B cell (primary cell): ENCODE data around the gene GMCL2. TPM values are rescaled to one million over a fixed set of nuclear protein-coding genes. Genes with fewer than 3 reads are reported as not detected.

Source experiments
- ATAC-seq: fragments of 200-7000 bp; cut with Tn5 transposase; one replicate; pipeline ENCODE4 v1.10.0; 2021; ENCODE audit warnings: low read depth, mild to moderate bottlenecking, moderate number of reproducible peaks, moderate library complexity
- CTCF ChIA-PET: fragments of 350-600 bp; sonication (Branson Sonifier 250); formaldehyde crosslinking; loops from one replicate; lab custom pipeline; 2021; ENCODE audit warnings: antibody characterized with exemption, inconsistent platforms; lab: Charles Lee
- POLR2A ChIA-PET: fragments of 350-600 bp; sonication (Branson Sonifier 250); formaldehyde crosslinking; loops from one replicate; lab custom pipeline; 2021; ENCODE audit warnings: antibody characterized with exemption; lab: Charles Lee
- DNase-seq: peaks from one replicate; pipeline ENCODE4 v3.0.0; 2013
- H2AFZ ChIP-seq: 2 replicates; pipeline ENCODE4 v1.6.1; 2012; ENCODE audit warnings: mild to moderate bottlenecking, low read depth, low read length; ENCODE audit not compliant: insufficient read depth, poor library complexity, severe bottlenecking
- H3K27ac ChIP-seq, 2 donors: 1 replicate in 1 of 2; 2 replicates in 1 of 2; pipeline ENCODE4 v1.5.1; 2012 to 2013; ENCODE audit warnings: low read length in 2 of 2, mild to moderate bottlenecking in 2 of 2, moderate library complexity in 1 of 2
- H3K27me3 ChIP-seq, 4 experiments: fragments of 200-600 bp in 1 of 4; sonication (generic) in 1 of 4; replicated peaks in 1 of 4; 1 replicate in 2 of 4; 2 replicates in 2 of 4; pipeline versions ENCODE4 v1.6.1 to v1.7.0; 2013 to 2016; ENCODE audit warnings: low read length in 3 of 4, mild to moderate bottlenecking in 2 of 4, mixed read lengths in 1 of 4, moderate library complexity in 1 of 4; ENCODE audit not compliant: insufficient read depth in 4 of 4, control insufficient read depth in 3 of 4; ENCODE audit errors: control extremely low read depth in 1 of 4
- H3K36me3 ChIP-seq, 2 experiments: replicated peaks in 1 of 2; 1 replicate in 1 of 2; 2 replicates in 1 of 2; pipeline versions ENCODE4 v1.6.1 to v1.7.1; 2013; ENCODE audit warnings: low read length in 1 of 2; ENCODE audit not compliant: insufficient read depth in 2 of 2, control insufficient read depth in 1 of 2; ENCODE audit errors: control extremely low read depth in 1 of 2, extremely low read depth in 1 of 2
- H3K4me1 ChIP-seq, 2 donors: fragments of 200-600 bp in 1 of 2; sonication (generic) in 1 of 2; 1 replicate in 1 of 2; 2 replicates in 1 of 2; pipeline versions ENCODE4 v1.5.1 to v1.6.1; 2013 to 2017; ENCODE audit warnings: low read length in 2 of 2; ENCODE audit not compliant: control insufficient read depth in 2 of 2, insufficient read depth in 2 of 2
- H3K4me2 ChIP-seq: replicated peaks from 2 replicates; pipeline ENCODE3; 2012; ENCODE audit warnings: mild to moderate bottlenecking, low read depth, low read length; ENCODE audit not compliant: poor library complexity, severe bottlenecking
- H3K4me3 ChIP-seq, 5 experiments: fragments of 200-600 bp in 1 of 5; sonication (generic) in 1 of 5; 1 replicate in 3 of 5; 2 replicates in 2 of 5; pipeline versions ENCODE4 v1.5.1 to v1.7.0; 2011 to 2016; ENCODE audit warnings: low read length in 4 of 5, mild to moderate bottlenecking in 4 of 5, low read depth in 2 of 5, control low read depth in 1 of 5, moderate library complexity in 1 of 5; ENCODE audit not compliant: insufficient read depth in 1 of 5; ENCODE audit errors: control extremely low read depth in 1 of 5, extremely low read depth in 1 of 5
- H3K79me2 ChIP-seq: fragments of 200-600 bp; sonication (generic); one replicate; pipeline ENCODE4 v1.6.0; 2016; ENCODE audit warnings: low read length; ENCODE audit not compliant: control insufficient read depth, insufficient read depth
- H3K9ac ChIP-seq: fragments of 200-600 bp; sonication (generic); 2 replicates; pipeline ENCODE4 v1.6.1; 2017; ENCODE audit warnings: mild to moderate bottlenecking, low read length, moderate library complexity
- H3K9me3 ChIP-seq, 3 donors: one replicate each; pipeline versions ENCODE4 v1.6.1 to v1.7.1; 2013; ENCODE audit warnings: low read length in 2 of 3; ENCODE audit not compliant: control insufficient read depth in 2 of 3, insufficient read depth in 1 of 3; ENCODE audit errors: control extremely low read depth in 1 of 3
- H4K20me1 ChIP-seq: 2 replicates; pipeline ENCODE4 v1.6.0; 2012; ENCODE audit warnings: mild to moderate bottlenecking, low read length; ENCODE audit not compliant: insufficient read depth, control insufficient read depth, poor library complexity, severe bottlenecking
- H3K27ac Mint-ChIP-seq: one replicate; pipeline ENCODE4 v1.8.0; 2021; ENCODE audit warnings: mixed read lengths
- H3K27me3 Mint-ChIP-seq: one replicate; pipeline ENCODE4 v1.8.0; 2021; ENCODE audit warnings: mixed read lengths
- H3K4me1 Mint-ChIP-seq: one replicate; pipeline ENCODE4 v1.8.0; 2021; ENCODE audit warnings: mixed read lengths
- H3K4me3 Mint-ChIP-seq: one replicate; pipeline ENCODE4 v1.8.0; 2021; ENCODE audit warnings: mixed read lengths
- H3K9me3 Mint-ChIP-seq: one replicate; pipeline ENCODE4 v1.8.0; 2022; ENCODE audit warnings: mixed read lengths; ENCODE audit not compliant: insufficient read depth
- CTCF ChIP-seq: fragments of 200-600 bp; IDR thresholded peaks from one replicate; pipeline ENCODE4 v1.8.0; 2022; ENCODE audit warnings: antibody characterized with exemption, mild to moderate bottlenecking
- EZH2 ChIP-seq: IDR thresholded peaks from 2 replicates; pipeline ENCODE4 v1.6.1; 2012; ENCODE audit warnings: borderline replicate concordance, low read depth, mild to moderate bottlenecking, moderate library complexity, low read length; ENCODE audit not compliant: insufficient read depth, poor library complexity, severe bottlenecking
- whole genome bisulfite sequencing: methylation state at CpG from one replicate; pipeline ENCODE4 v1.1.5; 2013; ENCODE audit warnings: missing lambda C conversion rate; ENCODE audit not compliant: insufficient coverage; 5-methylcytosine and 5-hydroxymethylcytosine counted together
- intact Hi-C: fragments of 100-400 bp; cut with micrococcal nuclease; formaldehyde crosslinking; loops from one replicate; pipeline ENCODE4 v1.10.0; 2022
- polyA plus RNA-seq: library from polyadenylated mRNA; depleted of rRNA; stranded (reverse); fragments of >200 nt; gene quantifications from 2 replicates; pipeline ENCODE4 v1.2.3, GENCODE V29; 2012
- total RNA-seq, 2 donors: library from RNA; stranded (reverse); fragments of 120-200 nt in 1 of 2; gene quantifications; 1 replicate in 1 of 2; 2 replicates in 1 of 2; pipeline versions ENCODE4 v1.2.3 to v1.2.4, GENCODE V29; 2013 to 2022

The GMCL2 gene
- total and polyA plus RNA-seq, 2 donors (not counting 1 experiment from before 2014, with no cell fraction given), result not detected

- no peak overlapping the region for H3K9ac ChIP-seq
- no peaks in the 10 kb centered on the region for H3K9me3 ChIP-seq
- ATAC-seq, result no peak
- no peak overlapping the region for H3K4me3 ChIP-seq
- Mint-ChIP-seq H3K9me3 (no peaks in the 10 kb centered on the region), H3K27me3 (peaks cover 18% of the 10 kb centered on the region), H3K4me1 (no peaks in the 10 kb centered on the region), H3K4me3 (no peak overlapping the region), H3K27ac (no peak overlapping the region)
- POLR2A ChIA-PET, result interaction anchor here (0.6 kb wide), 1 partner anchor 20 kb away, joined by 6 read pairs; no protein-coding TSS in a partner anchor
- H3K4me2 ChIP-seq, result no peak overlapping the region
- intact Hi-C loops, result no loop called here
- H4K20me1 ChIP-seq, result no peaks in the 10 kb centered on the region
- no peaks in the 10 kb centered on the region for H3K4me1 ChIP-seq
- CTCF ChIA-PET, result no interaction called here
- H3K27me3 ChIP-seq, result peaks cover 0 to 18% (median 5%) of the 10 kb centered on the region in 4 experiments
- H2AFZ ChIP-seq, result no peak overlapping the region
- 89% methylated on average over 6 of the region's 8 CpGs for whole genome bisulfite sequencing
- DNase-seq, result no peak
- H3K36me3 ChIP-seq, result no peaks in the 10 kb centered on the region
- H3K79me2 ChIP-seq, result no peaks in the 10 kb centered on the region
- TF ChIP-seq EZH2 (no peak), CTCF (no peak)
- H3K27ac ChIP-seq, result no peak overlapping the region
Measured at GRCh38 chr5:178196986-178197385, 9.8 kb upstream of the GMCL2 start.

- H2AFZ ChIP-seq, result no peak overlapping the region
- no peak overlapping the region for H3K4me3 Mint-ChIP-seq
- CTCF ChIA-PET, result no interaction called here
Measured at GRCh38 chr5:178196281-178196812, 9.2 kb upstream of the GMCL2 start.

More at GRCh38 chr5:178196281-178196812, 9.2 kb upstream of the GMCL2 start:
- peaks cover 0 to 18% (median 5%) of the 10 kb centered on the region in 4 experiments for H3K27me3 ChIP-seq
- Mint-ChIP-seq H3K4me1 (no peaks in the 10 kb centered on the region), H3K27ac (no peak overlapping the region), H3K9me3 (no peaks in the 10 kb centered on the region), H3K27me3 (peaks cover 21% of the 10 kb centered on the region)
- H3K27ac ChIP-seq, result no peak overlapping the region
- intact Hi-C loops, result no loop called here
- POLR2A ChIA-PET, result no interaction called here
- no peak for ATAC-seq
- H3K36me3 ChIP-seq, result no peaks in the 10 kb centered on the region
- no peak for DNase-seq
- no peaks in the 10 kb centered on the region for H3K4me1 ChIP-seq
- 100% methylated on average over 7 of the region's 7 CpGs for WGBS
- TF ChIP-seq EZH2 (no peak), CTCF (no peak)
- no peaks in the 10 kb centered on the region for H4K20me1 ChIP-seq
- no peaks in the 10 kb centered on the region for H3K79me2 ChIP-seq
- no peak overlapping the region for H3K9ac ChIP-seq
- no peak overlapping the region for H3K4me3 ChIP-seq
- H3K4me2 ChIP-seq, result no peak overlapping the region
- H3K9me3 ChIP-seq, result no peaks in the 10 kb centered on the region
